ENCODE measurements around the gene FCHO2.

- no peak for TF ChIP-seq CTCF (IDR thresholded peaks at IDR 0.05; ENCODE audit: insufficient read depth, low read length, poor library complexity, severe bottlenecking)
- TF ChIP-seq EZH2phosphoT487 (conservative IDR thresholded peaks at IDR 0.05; ENCODE audit: low read length), result no peak
Observed at GRCh38 chr5:73096239-73096575, 140.4 kb downstream of the FCHO2 start.

Data from SU-DHL-6 (cell line).